NCI-H2107 (cell line): ENCODE measurements around the gene C1orf159.

Experiments
- DNase-seq: peaks from one replicate; lab custom pipeline; 2025; lab: John Stamatoyannopoulos, UW

C1orf159 gene

DNA sequence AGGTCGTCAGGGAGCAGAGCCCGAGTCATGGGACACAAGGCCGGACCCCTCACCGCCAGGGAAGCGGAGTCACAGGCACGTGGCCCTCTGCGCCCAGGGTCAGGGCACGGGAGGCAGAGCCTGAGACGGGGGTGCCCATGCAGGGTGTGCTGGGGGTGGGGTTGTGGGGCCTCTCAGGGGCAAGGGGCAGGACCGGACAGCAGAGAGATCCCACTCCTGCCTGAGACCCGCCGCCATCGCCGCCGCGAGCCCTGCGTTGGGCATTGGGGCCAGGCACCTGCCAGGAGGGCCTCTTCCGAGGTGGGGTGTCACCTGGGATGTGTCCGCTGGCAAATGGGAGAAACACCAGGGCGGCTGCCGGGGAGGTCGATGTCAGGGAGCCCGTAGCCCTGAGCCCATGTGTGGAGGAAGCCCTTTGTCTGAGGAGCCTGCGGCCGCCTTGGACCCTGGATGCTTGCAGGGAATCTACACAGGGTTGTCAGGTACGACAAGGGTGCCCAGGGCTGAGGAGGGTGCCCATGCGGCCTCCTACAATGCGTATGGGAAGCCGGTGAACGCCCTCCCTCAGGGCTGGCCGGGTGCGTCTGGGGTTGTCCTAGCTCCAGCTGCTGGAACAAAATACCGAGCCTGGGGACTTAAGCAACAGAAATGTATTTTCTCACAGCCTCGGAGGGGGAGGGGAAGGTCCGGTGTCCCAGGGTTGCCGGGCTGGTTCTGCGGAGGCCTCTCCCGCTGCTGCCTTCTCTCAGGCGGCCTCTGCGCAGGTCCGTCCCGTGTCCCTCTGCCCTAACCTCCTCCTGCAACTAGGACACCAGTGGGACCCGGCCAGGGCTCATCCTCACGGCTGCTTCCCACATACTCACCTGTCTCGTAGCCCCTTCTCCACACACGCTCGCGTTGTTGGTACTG lies 16.4 kb upstream of the C1orf159 start:
- DNase-seq, result no peak

DNA sequence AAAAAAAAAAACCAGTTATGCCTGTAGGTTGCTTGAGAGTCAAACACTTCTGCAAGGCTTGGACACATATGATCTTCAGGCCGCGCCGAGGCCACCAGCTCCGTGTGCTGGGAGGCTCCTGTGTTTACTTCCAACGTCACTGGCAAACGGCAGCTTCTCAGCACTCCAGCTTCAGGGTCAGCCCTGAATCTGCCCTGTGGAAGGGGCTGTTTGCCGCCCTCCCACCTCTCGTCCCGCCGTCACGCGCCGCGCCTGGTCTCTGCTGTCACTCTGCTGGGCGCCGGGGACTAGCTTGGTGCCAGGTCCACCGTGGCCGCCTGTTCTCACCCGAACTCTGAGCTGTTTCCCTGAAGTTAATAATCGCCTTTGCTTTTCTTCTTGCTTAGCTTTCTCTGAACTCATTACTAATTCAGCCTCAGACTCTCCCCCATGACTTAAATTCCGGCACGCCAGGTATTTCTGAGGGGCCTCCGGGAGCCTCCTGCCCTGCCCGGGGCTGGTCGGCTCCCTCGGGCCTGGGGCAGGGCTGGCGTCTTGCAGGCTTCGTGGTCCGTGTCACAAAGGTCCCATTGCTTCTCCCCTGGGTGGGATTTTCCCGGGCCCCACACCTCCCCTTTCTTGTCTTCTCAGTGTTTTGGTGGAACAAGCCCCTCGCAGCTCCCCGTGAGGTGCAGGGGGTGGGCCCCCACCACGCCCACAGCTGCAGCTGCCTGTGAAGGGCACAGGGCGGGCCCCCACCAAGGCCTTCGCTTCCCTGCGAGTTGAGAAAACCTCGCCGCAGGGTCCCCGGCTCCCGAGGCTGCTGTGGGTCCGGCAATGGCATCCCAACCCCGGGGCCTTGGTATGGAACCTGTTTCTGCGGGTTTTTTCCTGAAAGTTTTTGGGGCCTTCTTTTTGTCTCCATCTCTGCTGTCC lies 14.6 kb upstream of the C1orf159 start:
- DNase-seq, result no peak

DNA sequence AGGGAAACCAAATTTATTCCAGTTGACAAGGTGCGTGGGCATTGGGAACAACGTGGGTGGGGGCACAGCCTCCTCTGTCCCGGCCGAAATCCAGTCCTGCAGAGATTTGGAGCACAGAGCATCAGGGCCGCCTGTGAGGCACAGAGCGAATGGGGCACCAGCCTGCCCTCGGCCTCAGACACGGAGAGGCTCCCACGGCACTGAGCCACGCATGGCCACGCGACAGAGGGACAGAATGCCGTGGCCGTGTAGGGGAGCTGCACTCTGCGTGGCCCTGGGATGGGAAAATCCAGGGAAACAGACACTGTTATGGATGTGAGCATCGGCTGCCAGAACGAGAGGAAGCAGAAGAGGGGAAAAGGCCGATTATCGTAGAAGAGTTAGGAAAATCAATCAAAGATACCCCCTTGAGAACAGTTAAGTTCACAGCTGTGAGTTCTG lies 13.5 kb upstream of the C1orf159 start:
- DNase-seq, result no peak

DNA sequence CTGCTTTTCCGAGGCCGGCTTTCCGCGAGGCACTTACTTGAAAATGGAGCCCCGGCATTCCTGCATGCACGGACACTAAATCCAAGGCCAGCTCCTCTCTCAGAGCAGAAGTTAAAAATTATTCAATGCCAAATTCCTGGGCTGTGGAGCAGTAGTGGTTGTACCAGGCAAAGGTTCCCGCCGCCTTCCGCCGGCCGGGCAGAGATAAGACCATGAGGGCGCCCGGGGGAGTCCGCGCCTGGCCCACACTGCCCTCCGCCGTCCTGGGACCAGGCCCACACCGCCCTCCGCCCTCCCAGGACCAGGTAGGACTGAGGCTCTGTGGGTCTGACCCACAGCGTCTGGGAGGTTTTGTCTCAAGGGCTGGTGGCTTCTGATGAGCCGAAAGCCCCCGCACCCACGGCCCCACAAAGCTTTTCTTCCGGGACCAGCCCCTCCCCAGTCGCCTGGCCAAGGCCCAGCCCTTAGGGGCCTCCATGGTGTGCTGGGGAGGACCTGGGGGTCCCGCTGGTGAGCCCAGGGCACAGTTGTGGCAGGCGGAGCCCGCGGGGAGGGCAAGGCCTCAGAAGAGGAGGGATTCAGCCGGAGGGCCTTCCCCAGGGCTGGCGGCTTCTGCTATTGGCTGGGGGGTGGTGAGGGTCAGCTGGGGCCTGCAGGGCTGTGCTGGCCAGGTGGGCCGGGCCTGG lies 12.7 kb upstream of the C1orf159 start:
- DNase-seq, result no peak

DNA sequence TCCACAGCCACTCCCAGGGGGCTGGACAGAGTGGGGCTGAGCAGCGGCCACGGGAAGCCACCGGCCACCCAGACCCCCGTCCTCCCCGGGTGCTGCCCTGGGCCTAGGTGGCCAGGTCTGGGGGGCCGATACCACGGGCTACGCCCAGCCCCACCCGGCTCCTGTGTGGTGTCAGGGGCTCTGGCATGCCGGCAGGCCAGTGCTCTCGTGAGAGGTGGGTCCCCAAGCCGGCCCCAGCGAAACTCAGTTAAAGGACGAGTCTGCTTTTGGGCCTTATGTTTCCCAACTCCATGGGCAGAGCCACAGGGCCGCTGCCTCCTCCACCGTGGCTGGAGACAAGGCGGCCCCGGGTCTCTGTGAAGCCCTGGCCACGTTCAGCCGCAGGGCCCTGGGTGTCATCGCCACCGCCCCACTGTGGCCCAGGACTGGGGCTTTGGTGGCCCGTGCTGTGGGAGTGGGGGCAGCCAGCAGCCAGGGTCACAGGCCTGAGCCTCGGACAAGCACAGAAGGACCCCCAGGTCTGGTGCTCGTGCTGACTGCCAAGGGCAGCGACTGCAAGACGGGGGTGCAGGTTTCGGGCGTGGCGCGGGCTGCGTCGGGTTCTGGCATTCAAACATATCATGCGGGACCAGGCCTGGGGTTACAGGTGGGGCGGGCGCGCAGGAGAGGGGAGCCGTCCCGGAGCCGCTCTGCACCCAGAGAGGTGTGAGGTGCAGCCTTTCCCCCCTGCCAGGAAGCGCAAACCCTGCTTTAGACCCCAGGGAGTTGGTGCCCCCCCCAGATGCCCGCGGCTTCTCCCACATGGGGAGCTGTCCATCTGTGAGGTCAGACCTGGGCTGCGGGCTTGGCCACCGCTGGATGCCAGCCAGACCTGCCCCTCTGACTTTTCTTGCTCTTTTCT lies 11.9 kb upstream of the C1orf159 start:
- no peak for DNase-seq

DNA sequence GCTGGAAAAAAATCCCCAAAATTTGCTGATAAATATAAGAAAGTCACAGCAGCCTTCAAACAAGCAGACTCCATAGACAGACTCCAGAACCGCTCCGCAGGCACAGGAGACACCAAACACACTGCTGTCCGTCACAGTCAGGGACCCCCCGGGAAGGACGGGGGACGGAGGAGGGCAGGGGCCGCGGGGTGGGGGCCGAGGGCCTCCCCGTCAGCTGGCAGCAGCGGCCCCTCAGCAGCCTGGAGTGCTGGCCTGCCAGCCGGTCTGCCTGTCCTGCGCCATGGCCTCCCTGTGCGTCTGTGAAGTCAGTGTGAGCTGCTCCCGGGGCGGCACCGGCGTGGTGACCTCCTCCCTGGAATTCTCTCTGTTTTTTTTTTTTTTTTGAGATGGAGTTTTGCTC lies 10.1 kb upstream of the C1orf159 start:
- no peak for DNase-seq

DNA sequence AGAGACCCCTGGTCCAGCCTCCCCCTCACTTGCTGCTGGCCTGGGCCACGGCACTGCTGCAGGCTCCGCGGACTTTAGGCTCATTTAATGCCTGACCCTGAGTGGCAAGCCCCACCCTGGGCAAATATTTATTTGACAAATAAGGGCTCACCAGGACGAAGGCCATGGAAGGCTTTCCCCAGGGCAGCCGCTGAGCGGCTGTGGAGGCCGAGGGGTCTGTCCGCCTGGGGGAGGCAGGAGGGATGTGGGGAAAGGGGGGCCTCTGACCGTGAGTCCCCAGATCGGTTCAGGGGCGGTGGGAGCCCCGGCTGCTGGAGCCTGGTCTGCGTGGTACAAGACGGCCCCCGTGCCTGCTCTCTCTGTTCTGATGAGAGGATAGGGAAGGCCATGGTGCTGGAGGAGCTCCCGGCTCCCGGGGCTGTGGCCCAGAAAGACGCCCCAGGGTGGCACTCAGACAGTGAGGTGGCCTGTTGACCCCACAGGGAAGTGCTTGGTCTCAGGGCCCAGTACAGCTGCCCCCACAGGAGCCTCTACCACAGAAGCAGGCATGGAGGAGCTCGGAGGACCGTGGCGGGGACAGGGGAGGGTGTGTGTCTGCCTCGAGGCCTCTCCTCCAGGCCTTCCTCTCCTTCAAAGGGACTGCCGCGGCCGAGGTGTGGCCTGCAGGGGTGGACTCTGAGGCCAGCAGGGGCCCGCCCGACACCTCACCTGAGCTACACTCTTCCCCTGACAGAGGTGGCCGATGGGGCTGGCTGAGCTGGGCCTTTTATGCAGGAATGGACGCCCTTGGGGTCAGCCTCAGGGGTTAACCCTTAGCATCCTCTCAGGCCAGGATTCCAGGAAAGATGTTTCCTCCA lies 9.1 kb upstream of the C1orf159 start:
- no peak for DNase-seq

DNA sequence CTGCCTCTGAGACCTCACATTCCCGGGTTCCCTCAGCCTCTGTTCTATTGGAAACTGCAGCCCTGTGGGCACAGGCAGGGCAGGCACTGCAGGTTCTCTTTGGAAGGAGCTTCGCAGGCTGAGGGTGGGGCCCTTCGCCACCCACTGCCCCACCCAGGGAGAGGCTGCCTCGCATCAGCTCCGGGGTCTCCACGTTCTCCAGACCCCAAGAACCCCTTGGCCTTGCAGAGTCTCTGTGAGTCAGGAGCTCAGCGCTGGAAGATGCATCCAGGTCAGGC lies 8.6 kb upstream of the C1orf159 start:
- no peak for DNase-seq

DNA sequence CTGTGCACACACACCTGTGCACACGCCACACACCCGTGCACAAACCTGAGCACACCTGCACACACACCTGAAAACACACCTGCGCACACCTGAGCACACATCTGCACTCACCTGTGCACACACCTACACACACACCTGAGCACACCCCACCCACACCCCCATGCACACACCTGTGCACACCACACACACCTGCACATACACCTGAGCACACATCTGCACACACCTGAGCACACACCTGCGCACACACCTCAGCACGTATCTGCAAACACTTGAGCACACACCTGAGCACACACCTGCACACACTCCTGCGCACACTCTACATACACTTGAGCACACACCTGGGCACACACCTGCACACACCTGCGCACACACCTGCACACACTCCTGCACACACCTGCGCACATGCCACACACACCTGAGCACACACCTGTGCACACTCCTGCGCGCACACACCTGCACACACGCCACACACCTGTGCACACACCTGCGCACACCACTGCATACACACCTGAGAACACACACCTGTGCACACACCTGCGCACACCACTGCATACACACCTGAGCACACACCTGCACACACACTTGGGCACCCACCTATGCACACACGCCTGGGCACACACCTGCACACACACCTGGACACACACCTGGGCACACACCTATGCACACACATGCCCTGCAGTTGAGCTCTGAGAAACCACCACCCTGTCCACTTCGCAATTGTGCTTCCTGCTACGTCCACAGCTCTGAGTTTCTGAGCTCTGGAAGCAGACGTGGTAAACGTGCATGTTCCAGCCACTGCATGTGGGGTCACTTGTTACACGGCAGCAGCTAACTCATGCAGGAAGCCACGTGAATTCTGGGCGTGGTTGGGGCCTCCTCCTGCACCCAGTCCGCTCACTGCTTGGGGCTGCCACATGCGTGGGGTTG lies 8.0 kb upstream of the C1orf159 start:
- no peak for DNase-seq

DNA sequence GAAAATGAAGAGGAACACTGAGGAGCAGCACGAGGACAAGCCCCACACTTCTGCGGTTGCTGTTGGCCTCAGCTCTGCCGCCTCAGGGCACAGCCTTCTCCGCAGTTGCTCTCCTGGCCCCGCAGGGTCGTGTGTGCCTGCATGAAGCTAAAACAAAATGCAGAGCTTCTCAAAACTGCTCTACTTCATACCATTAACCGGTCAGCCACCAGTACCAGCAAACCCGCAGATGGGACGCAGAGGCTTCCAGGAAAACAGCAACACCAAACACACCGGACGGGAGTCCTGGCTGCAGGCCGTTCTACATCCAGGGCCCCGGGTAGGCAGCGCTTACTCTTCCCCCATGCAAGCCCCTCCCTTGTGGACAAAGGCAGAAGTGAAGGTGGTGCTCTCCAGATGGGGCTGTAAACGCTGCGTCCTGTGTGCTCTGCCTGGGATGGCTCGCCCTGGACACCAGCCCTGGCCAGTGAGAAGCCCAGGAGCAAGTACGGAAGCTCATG lies 7.1 kb upstream of the C1orf159 start:
- DNase-seq, result no peak

DNA sequence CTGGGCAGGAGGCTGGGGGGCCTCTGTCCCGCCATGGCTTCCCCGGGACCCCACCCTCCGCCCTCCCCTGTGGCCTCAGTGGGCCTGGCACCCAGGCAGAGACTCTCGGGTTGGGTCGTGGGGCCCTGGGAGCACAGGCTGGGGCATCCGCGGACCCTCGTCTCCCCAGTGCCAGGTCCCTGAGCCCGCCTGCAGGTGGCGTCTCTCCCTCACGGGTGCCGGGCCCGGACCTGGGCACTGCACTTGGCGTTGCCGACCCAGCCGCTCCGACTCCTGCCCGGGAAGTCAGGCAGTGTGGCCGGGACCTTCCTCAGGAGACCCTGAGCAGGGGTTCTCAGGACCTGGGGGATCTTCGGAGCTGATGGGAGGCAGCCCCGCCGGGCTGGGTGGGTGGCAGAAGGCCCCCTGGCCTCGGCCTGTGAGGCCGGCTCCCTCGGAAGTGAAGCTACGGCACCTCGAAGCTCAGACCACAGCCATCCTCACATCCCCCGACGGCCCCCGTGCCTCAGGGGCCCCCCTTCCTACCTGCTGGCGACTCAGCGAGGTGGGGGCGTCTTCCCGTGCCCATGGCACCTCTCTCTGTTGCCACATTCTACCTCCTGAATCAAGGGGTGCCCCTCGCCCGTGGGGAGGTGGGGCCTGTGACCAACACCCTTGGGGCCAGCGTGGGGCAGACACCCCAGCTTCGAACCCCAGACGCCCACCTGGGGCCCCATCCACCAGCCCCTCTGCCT lies 6.4 kb upstream of the C1orf159 start:
- no peak for DNase-seq

DNA sequence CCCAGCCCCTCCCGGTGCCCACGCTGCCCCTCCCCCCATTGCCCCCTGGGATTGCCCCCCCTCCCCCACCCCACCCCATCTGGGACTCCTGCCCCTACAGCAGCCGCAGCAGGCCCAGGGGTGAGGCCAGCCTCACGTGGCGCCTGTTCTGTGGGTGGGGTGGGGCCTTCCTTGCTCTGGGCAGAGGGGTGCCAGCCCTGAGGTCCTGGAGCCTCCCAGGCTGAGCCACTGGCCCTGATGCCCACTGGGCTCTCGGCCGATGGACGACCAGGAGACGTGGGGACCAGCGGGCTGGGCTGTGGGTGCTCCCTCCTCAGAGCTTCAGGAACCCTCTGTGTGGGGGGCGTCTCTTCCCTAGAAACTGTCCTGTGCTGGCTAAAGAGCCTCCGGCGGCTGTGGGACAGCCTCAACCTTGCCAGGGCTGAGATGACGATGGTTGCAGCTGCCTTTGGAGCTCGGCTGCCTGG lies 5.8 kb upstream of the C1orf159 start:
- no peak for DNase-seq

DNA sequence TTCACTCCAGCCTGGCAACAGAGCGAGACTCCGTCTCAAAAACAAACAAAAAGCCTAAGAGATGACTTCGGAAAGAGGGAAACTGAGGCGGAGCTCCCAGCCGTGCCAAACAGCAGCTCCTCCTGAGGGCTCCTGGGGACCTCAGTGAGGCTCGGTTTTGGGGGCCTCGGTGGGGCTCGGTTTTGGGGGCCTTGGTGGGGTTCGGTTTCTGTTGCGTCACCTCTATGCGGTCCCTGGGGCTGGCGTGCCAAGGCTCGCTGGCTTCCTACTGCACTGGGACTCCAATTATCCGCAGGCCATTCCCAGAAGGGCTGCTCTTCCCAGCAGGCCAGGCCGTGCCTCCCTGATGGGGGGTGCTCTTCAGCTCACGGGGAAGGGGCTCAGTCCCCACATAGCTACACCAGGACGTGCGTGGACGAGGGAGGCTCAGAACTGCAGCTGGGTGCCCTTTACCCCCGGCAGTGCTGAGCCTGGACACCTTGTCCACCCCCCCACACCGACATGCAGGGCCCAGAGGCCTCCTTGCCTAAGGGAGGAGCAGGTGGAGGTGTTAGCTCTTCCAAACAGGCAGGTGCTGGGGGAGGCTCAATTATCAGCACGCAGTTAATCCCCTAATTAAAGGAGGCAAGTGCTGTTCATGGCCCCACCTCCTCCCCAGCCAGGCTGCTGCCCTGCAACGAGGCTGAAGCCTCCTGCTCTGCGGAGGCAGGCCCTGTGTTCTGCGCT lies 5.1 kb upstream of the C1orf159 start:
- no peak for DNase-seq

DNA sequence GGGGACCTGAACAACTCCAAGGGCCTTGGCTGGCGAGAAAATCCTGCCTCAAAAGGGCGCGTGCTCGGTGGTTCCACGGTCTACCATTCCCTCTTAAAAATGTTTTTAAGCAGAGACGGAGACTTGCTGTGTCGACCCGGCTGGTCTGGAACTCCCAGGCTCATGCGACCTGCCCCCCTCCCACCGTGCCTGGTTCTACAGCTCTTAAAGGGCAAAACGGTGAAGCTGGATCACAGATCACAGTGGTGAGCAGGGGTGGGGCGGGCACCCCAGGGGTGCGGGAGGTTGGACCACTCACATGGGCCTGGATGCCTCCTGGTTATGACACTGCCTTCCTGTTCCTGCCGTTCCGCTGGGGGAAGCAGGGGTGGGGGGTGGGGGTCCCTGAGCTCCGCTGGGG lies 4.2 kb upstream of the C1orf159 start:
- DNase-seq, result no peak

DNA sequence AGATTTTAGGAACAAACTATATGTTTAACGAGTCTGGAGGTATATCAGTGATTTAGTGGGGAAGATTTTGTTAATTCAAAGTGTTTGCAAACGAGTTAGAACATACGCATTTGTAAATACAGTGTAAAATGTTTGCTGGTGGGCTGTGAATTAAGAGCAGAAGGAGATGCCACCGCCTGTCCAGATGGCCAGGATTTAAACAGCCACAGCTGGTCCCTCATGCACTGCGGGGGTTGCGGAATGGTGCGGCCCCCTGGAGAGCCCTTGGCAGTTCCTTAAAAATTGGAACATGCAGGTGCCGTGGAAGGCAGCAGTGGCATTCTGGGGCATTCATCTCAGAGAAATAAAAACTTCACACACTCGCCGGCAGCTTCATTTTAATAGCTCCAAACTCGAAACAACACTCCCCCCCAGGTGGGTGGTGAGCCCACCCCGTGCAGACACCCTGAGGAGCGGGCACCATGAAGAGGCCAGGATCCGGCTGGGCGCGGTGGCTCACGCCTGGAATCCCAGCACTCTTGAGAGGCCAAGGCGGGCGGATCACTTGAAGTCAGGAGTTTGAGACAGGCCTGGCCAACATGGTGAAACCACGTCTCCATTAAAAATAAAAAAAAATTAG lies 3.5 kb upstream of the C1orf159 start:
- no peak for DNase-seq

DNA sequence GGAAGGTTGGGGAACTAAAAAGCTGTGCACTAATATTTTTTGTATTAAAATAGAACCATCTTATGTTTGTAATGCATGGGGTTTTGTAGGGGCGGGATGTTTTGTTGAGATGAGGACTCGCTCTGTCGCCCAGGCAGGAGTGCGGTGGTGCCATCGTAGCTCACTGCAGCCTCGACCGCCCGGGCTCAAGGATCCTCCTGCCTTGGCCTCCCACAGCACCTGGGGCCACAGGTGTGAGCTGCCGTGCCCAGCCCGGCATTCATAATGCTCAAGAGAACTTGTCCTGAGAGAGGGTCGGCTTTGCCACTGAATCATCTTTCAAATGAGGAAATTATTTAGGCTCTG lies 3.0 kb upstream of the C1orf159 start:
- DNase-seq, result no peak
